OCI-LY1 (cell line): ENCODE data around the gene NFIA.

Source experiments
- EZH2 ChIP-seq: fragments of 200-600 bp; sonication (generic), shearing (Covaris generic); IDR thresholded peaks from 2 replicates; pipeline ENCODE4 v1.8.0; 2017; ENCODE audit warnings: borderline replicate concordance, mixed run types, mild to moderate bottlenecking, antibody characterized with exemption, low read length, moderate library complexity, mixed read lengths
- TF ChIP-seq, protein P1 (sequence below): fragments of 200-600 bp; sonication (generic), shearing (Covaris generic); IDR thresholded peaks from 2 replicates; pipeline ENCODE4 v1.5.1; 2017; ENCODE audit warnings: mild to moderate bottlenecking, antibody characterized with exemption, low read length, moderate library complexity, mixed read lengths

GRCh38 chr1:61204528-61204927 is 122.2 kb downstream of the NFIA start:
- TF ChIP-seq, protein P1, sequence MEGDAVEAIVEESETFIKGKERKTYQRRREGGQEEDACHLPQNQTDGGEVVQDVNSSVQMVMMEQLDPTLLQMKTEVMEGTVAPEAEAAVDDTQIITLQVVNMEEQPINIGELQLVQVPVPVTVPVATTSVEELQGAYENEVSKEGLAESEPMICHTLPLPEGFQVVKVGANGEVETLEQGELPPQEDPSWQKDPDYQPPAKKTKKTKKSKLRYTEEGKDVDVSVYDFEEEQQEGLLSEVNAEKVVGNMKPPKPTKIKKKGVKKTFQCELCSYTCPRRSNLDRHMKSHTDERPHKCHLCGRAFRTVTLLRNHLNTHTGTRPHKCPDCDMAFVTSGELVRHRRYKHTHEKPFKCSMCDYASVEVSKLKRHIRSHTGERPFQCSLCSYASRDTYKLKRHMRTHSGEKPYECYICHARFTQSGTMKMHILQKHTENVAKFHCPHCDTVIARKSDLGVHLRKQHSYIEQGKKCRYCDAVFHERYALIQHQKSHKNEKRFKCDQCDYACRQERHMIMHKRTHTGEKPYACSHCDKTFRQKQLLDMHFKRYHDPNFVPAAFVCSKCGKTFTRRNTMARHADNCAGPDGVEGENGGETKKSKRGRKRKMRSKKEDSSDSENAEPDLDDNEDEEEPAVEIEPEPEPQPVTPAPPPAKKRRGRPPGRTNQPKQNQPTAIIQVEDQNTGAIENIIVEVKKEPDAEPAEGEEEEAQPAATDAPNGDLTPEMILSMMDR: no peak
- no peak for TF ChIP-seq EZH2
